DOHH2 (cell line): ENCODE measurements around the gene SNAPC2.

ENCODE experiments used
- CTCF ChIP-seq: fragments of 200-600 bp; sonication (generic); IDR thresholded peaks from one replicate; pipeline ENCODE4 v1.5.1; 2014; ENCODE audit warnings: antibody characterized with exemption, mild to moderate bottlenecking, low read depth, low read length; ENCODE audit not compliant: poor library complexity, severe bottlenecking
- EZH2phosphoT487 ChIP-seq: fragments of 200-600 bp; sonication (generic); IDR thresholded peaks from 2 replicates; pipeline ENCODE4 v1.6.1; 2017; ENCODE audit warnings: borderline replicate concordance, mild to moderate bottlenecking, antibody characterized with exemption, low read length, moderate library complexity, mixed read lengths

- TF ChIP-seq CTCF (no peak), EZH2phosphoT487 (no peak)
Observed at GRCh38 chr19:7943444-7944176, 23.5 kb downstream of the SNAPC2 start, which contains the start of gene TIMM44.
